HTR-8/SVneo (cell line): ENCODE data around the gene COX6B1.

Experiments used
- DNase-seq: peaks from one replicate; pipeline ENCODE4 v3.0.0; 2011; ENCODE audit warnings: low spot score, mixed read lengths; ENCODE audit not compliant: insufficient read length
- FAIRE-seq: peaks from 2 replicates; lab custom pipeline; 2011; peaks lifted over from hg19 to GRCh38; lab: Jason Lieb, UNC

COX6B1 gene

DNA sequence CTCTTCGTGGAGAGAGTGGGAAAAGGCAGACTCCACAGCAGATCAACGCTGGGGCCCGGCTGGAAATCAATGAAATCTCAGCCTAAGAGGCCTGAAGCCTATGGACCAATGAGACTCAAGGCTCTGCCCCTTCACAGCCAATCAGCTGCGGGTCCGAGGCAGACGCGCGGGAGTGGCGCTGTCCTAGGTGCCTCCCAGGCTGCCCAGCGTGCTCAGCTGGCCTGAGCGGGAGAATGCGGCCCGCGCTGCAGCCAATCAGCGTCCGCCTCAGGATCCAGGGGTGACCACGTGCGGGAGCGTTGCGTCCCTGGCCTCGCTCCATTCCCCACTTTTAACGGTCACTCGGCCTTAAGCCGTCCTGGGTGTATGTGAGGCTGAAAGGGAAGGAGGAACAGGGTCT is 56.1 kb downstream of the COX6B1 start, which contains the start of gene ZBTB32:
Gene ZBTB32 (plus strand): TSS at position 341 of the 400 bp plus-strand sequence. CDS start 10,069 bp downstream, outside the sequence.
- DNase-seq (no peak), FAIRE-seq (no peak)
